Mesenchymal stem cell (in vitro differentiated cells and primary cell): ENCODE measurements around the gene SLU7.
"Not testable (repeated sequence)": the region's sequence is repeated elsewhere in the genome, so short reads cannot be mapped to it uniquely, and the experiment has no call there.

Experiments used
- DNase-seq: peaks from one replicate; pipeline ENCODE4 v3.0.0-alpha.2; 2013
- H2AFZ ChIP-seq: one replicate; pipeline ENCODE4 v1.6.1; 2013; ENCODE audit warnings: low read depth, mild to moderate bottlenecking, control low read depth, inconsistent platforms, low read length, moderate library complexity
- H2AK5ac ChIP-seq: 2 replicates; pipeline ENCODE4 v1.6.1; 2013; ENCODE audit warnings: low read length, moderate library complexity, mild to moderate bottlenecking, inconsistent platforms; ENCODE audit not compliant: severe bottlenecking
- H2BK120ac ChIP-seq: one replicate; pipeline ENCODE4 v1.6.1; 2013; ENCODE audit warnings: low read depth, mild to moderate bottlenecking, inconsistent platforms, low read length, moderate library complexity
- H2BK12ac ChIP-seq, 2 experiments: one replicate each; pipeline ENCODE4 v1.6.1; 2013; ENCODE audit warnings: inconsistent platforms in 2 of 2, low read length in 2 of 2, mild to moderate bottlenecking in 2 of 2, moderate library complexity in 2 of 2, control low read depth in 1 of 2
- H2BK15ac ChIP-seq: one replicate; pipeline ENCODE4 v1.6.1; 2013; ENCODE audit warnings: mild to moderate bottlenecking, low read depth, inconsistent platforms; ENCODE audit not compliant: poor library complexity, severe bottlenecking
- H2BK5ac ChIP-seq: 2 replicates; pipeline ENCODE4 v1.6.1; 2013; ENCODE audit warnings: low read depth, mild to moderate bottlenecking, low read length, control low read depth, inconsistent platforms; ENCODE audit not compliant: poor library complexity, severe bottlenecking
- H3K14ac ChIP-seq, 2 experiments: one replicate each; pipeline ENCODE4 v1.6.1; 2013; ENCODE audit warnings: inconsistent platforms in 2 of 2, low read length in 2 of 2, control low read depth in 1 of 2, mild to moderate bottlenecking in 1 of 2, moderate library complexity in 1 of 2
- H3K18ac ChIP-seq, 2 experiments: one replicate each; pipeline ENCODE4 v1.6.1; 2013; ENCODE audit warnings: inconsistent platforms in 2 of 2, low read length in 2 of 2, control low read depth in 1 of 2, low read depth in 1 of 2, mild to moderate bottlenecking in 1 of 2
- H3K23ac ChIP-seq, 2 experiments: one replicate each; pipeline ENCODE4 v1.6.1; 2013; ENCODE audit warnings: inconsistent platforms in 2 of 2, low read length in 2 of 2, mild to moderate bottlenecking in 2 of 2, moderate library complexity in 2 of 2, control low read depth in 1 of 2
- H3K27ac ChIP-seq: 2 replicates; pipeline ENCODE4 v1.5.1; 2013; ENCODE audit warnings: mild to moderate bottlenecking, moderate library complexity, low read length, control low read depth, inconsistent platforms; ENCODE audit not compliant: poor library complexity, severe bottlenecking
- H3K27me3 ChIP-seq, 2 experiments: 2 replicates each; pipeline versions ENCODE4 v1.6.1 to v1.7.0; 2013; ENCODE audit warnings: low read length in 2 of 2, mild to moderate bottlenecking in 2 of 2, moderate library complexity in 2 of 2, control low read depth in 1 of 2, inconsistent platforms in 1 of 2; ENCODE audit not compliant: control insufficient read depth in 1 of 2, insufficient read depth in 1 of 2
- H3K36me3 ChIP-seq, 2 experiments: 2 replicates each; pipeline versions ENCODE4 v1.6.1 to v1.7.0; 2013; ENCODE audit warnings: low read length in 2 of 2, control low read depth in 1 of 2, inconsistent platforms in 1 of 2, low read depth in 1 of 2, mild to moderate bottlenecking in 1 of 2; ENCODE audit not compliant: insufficient read depth in 2 of 2, control insufficient read depth in 1 of 2
- H3K4ac ChIP-seq, 2 experiments: one replicate each; pipeline ENCODE4 v1.6.1; 2013; ENCODE audit warnings: inconsistent platforms in 2 of 2, low read length in 2 of 2, mild to moderate bottlenecking in 2 of 2, moderate library complexity in 2 of 2, control low read depth in 1 of 2, low read depth in 1 of 2
- H3K4me1 ChIP-seq: 2 replicates; pipeline ENCODE4 v1.6.1; 2013; ENCODE audit warnings: low read depth, low read length, control low read depth; ENCODE audit not compliant: control insufficient read depth, insufficient read depth
- H3K4me2 ChIP-seq: 2 replicates; pipeline ENCODE4 v1.6.1; 2013; ENCODE audit warnings: low read length, mild to moderate bottlenecking, inconsistent platforms; ENCODE audit not compliant: poor library complexity, severe bottlenecking
- H3K4me3 ChIP-seq, 2 experiments: 2 replicates each; pipeline versions ENCODE4 v1.5.1 to v1.7.0; 2013; ENCODE audit warnings: low read length in 2 of 2, mild to moderate bottlenecking in 2 of 2, control low read depth in 1 of 2, low read depth in 1 of 2; ENCODE audit not compliant: insufficient read depth in 1 of 2
- H3K79me1 ChIP-seq: replicated peaks from 2 replicates; pipeline ENCODE4 v1.6.1; 2013; ENCODE audit warnings: mild to moderate bottlenecking, control low read depth, low read length, inconsistent platforms; ENCODE audit not compliant: poor library complexity, severe bottlenecking
- H3K9ac ChIP-seq: 2 replicates; pipeline ENCODE4 v1.7.0; 2013; ENCODE audit warnings: mild to moderate bottlenecking, low read length, moderate library complexity
- H3K9me3 ChIP-seq: 2 replicates; pipeline ENCODE4 v1.7.0; 2013; ENCODE audit warnings: mild to moderate bottlenecking, low read length; ENCODE audit not compliant: control insufficient read depth
- H4K8ac ChIP-seq: one replicate; pipeline ENCODE4 v1.6.1; 2013; ENCODE audit warnings: inconsistent platforms, mild to moderate bottlenecking, low read length, moderate library complexity
- H4K91ac ChIP-seq: one replicate; pipeline ENCODE4 v1.6.1; 2013; ENCODE audit warnings: mild to moderate bottlenecking, low read length, inconsistent platforms
- WGBS: methylation state at CpG from one replicate; pipeline ENCODE4 v1.1.7; 2013; ENCODE audit warnings: mixed read lengths; 5-methylcytosine and 5-hydroxymethylcytosine counted together

Gene SLU7

DNA sequence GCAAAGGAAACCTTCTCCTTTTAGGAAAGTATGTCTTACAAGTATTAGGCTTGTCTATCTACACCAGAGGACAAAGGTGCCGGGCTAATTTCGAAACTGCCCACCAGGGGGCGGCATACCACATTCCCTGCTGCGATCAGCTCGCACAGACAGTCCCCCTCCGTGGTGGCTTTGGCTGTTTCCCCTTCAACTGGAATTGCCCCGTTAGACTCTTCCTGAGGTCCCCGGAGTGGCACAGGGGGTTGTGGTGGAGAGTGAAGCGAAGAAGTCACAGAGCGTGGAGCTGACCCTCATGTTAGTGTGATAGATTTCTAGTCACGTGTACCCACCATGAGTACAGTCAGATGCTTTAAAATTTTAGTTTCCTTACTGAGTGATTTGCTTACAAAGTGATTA is 20.3 kb upstream of the SLU7 start:
- Histone ChIP-seq H4K91ac (no peak overlapping the region), H3K4me2 (peak overlapping the region; percentile 63), H3K27me3 (peaks cover 0 to 14% of the 10 kb centered on the region in 2 experiments), H2AFZ (peak overlapping the region; percentile 94), H3K4ac (no peak overlapping the region), H3K36me3 (no peaks in the 10 kb centered on the region), H3K18ac (no peak overlapping the region), H3K9me3 (no peaks in the 10 kb centered on the region), H2AK5ac (no peak overlapping the region), H2BK5ac (no peak overlapping the region), H3K27ac (no peak overlapping the region), H2BK12ac (peak overlapping the region in 1 of 2 experiments; percentile 82), H2BK15ac (no peak overlapping the region), H2BK120ac (no peak overlapping the region), H4K8ac (no peak overlapping the region), H3K79me1 (no peaks in the 10 kb centered on the region), H3K9ac (peak overlapping the region; percentile 91), H3K23ac (no peak overlapping the region), H3K14ac (no peak overlapping the region), H3K4me1 (peaks cover 3% of the 10 kb centered on the region), H3K4me3 (peak overlapping the region; percentile 45 to 85)
- 8% methylated on average over 11 of the region's 11 CpGs for WGBS
- DNase-seq: peak; percentile 75

DNA sequence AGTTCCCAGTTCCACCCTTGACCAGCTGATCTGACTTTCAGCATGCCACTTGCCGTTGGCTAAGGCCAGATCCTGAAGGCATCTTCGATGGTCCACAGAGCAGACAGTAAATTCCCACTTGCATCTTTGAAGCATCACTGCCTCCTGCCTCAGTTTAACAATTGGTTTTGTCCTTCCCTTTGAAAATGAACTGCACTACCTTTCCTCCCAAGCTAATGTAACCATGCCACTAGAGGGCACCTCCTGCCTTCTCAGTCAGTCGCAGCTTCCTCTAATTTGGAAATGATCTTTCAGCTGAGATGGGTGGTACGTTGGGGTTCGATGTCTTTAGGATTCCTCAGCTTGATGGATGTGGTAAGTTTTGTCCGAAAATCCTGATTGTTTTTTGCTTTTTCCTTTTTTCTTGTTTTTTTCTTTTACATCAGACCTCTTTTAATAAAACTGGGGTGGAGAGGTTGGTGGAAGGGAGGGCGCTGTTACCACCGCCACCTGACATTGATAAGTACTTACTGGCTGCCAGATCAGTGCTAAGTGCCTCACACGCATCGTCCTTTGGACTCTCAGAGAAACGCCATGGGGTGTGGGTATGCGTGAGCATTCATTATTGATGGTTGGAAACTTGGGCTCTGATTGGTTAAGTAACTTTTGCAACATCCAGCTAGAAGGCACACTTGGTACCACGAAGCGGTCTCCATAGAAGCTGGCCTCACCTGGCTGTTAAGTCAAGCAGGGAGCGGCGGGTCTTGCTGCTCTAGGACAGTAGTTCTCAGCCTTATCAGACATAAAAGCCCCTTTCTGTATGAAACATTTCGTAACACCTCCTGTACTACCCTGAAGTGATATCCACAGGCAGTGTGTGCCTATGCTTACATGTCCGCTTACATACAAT is 19.7 kb upstream of the SLU7 start:
- Histone ChIP-seq H3K9me3 (no peaks in the 10 kb centered on the region), H3K9ac (peak overlapping the region; percentile 91), H4K8ac (peak overlapping the region; percentile 42), H3K18ac (no peak overlapping the region), H3K4me1 (peaks cover 6% of the 10 kb centered on the region), H3K14ac (no peak overlapping the region), H3K27me3 (peaks cover 0 to 14% of the 10 kb centered on the region in 2 experiments), H2AK5ac (no peak overlapping the region), H2AFZ (peak overlapping the region; percentile 64), H4K91ac (no peak overlapping the region), H3K36me3 (no peaks in the 10 kb centered on the region), H3K79me1 (no peaks in the 10 kb centered on the region), H2BK120ac (no peak overlapping the region), H2BK15ac (no peak overlapping the region), H3K23ac (no peak overlapping the region), H3K4me2 (peak overlapping the region; percentile 63), H2BK5ac (no peak overlapping the region), H3K27ac (no peak overlapping the region), H2BK12ac (no peak overlapping the region), H3K4me3 (peak overlapping the region in 1 of 2 experiments; percentile 85), H3K4ac (no peak overlapping the region)
- peak; percentile 60 for DNase-seq
- 16% methylated on average over 16 of the region's 18 CpGs for WGBS

DNA sequence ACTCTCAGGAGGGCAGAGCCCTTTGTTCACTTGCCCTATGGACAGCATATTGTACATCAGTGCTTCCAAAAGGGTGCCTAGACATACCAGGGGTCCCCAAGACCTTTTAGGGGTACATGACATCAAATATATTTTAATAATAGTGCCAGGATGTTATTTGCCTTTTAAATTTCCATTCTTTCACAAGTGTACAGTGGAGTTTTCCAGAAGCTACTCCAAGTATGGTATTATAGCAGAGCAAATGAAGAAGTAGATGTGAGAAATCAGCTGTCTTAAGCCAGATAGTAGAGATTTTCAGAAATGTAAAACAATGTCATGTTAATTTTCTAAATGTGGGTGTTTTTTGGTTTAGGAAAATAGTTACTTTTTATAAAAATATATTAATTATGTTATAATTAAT is 18.4 kb upstream of the SLU7 start:
- H3K4ac ChIP-seq: no peak overlapping the region
- no peak overlapping the region for H2AFZ ChIP-seq
- H3K4me1 ChIP-seq: peaks cover 14% of the 10 kb centered on the region
- H3K23ac ChIP-seq: no peak overlapping the region
- no peaks in the 10 kb centered on the region for H3K36me3 ChIP-seq
- H3K27ac ChIP-seq: no peak overlapping the region
- H3K14ac ChIP-seq: no peak overlapping the region
- DNase-seq: no peak
- H3K4me3 ChIP-seq: no peak overlapping the region
- H3K27me3 ChIP-seq: peaks cover 0 to 14% of the 10 kb centered on the region in 2 experiments
- H2BK120ac ChIP-seq: no peak overlapping the region
- H3K9ac ChIP-seq: no peak overlapping the region
- H4K8ac ChIP-seq: no peak overlapping the region
- no peak overlapping the region for H2BK12ac ChIP-seq
- H4K91ac ChIP-seq: no peak overlapping the region
- no peak overlapping the region for H2BK5ac ChIP-seq
- no peaks in the 10 kb centered on the region for H3K79me1 ChIP-seq
- no peaks in the 10 kb centered on the region for H3K9me3 ChIP-seq
- no peak overlapping the region for H3K18ac ChIP-seq
- no peak overlapping the region for H3K4me2 ChIP-seq
- no peak overlapping the region for H2AK5ac ChIP-seq
- H2BK15ac ChIP-seq: no peak overlapping the region

DNA sequence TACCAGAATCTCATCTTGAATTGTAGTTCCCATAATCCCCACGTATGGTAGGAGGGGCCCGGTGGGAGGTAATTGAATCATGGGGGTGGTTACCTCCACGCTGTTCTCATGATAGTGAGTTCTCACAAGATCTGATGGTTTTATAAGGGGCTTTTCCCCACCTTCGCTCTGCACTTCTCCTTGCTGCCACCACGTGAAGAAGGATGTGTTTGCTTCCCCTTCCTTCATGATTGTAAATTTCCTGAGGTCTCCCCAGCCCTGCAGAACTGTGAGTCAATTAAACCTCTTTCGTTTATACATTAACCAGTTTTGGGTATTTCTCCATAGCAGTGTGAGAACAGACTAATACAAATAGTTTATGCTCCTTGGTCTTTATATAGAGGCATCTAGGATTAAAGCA is 17.8 kb upstream of the SLU7 start:
- H3K18ac ChIP-seq, H4K8ac ChIP-seq, H2BK12ac ChIP-seq, H3K4me3 ChIP-seq, H3K9ac ChIP-seq, H3K9me3 ChIP-seq, H3K4me2 ChIP-seq, H2AFZ ChIP-seq, H3K23ac ChIP-seq, H3K36me3 ChIP-seq, H3K4ac ChIP-seq, H3K79me1 ChIP-seq, H2AK5ac ChIP-seq, H2BK5ac ChIP-seq, H3K14ac ChIP-seq, DNase-seq, H4K91ac ChIP-seq, H2BK120ac ChIP-seq, H3K27ac ChIP-seq, H2BK15ac ChIP-seq: not testable (repeated sequence)
- Histone ChIP-seq H3K4me1 (peaks cover 14% of the 10 kb centered on the region), H3K27me3 (peaks cover 0 to 14% of the 10 kb centered on the region in 2 experiments)
- WGBS: 56% methylated on average over 5 of the region's 6 CpGs
